MCF 10A (cell line): ENCODE measurements around the gene SCN2A. TPM values are rescaled to one million over a fixed set of nuclear protein-coding genes. Genes with fewer than 3 reads are reported as not detected.
"Not testable (repeated sequence)": the region's sequence is repeated elsewhere in the genome, so short reads cannot be mapped to it uniquely, and the experiment has no call there.

Experiments used
- BruUV-seq: library from RNA; stranded (reverse); fragments of 400-500 nt; replicated peaks from 2 replicates; lab custom pipeline; 2021; lab: Mats Ljungman, UMichigan
- CTCF ChIA-PET: fragments of 300-600 bp; sonication (Branson Sonifier 250); formaldehyde crosslinking; extraction: SDS; loops from one replicate; lab custom pipeline; 2021; ENCODE audit warnings: antibody characterized with exemption, inconsistent platforms; lab: Yijun Ruan, JAX
- POLR2A ChIA-PET: fragments of 300-600, 350-650 bp; sonication (Branson Sonifier 250); formaldehyde crosslinking; extraction: SDS; loops from one replicate; lab custom pipeline; 2020; ENCODE audit warnings: antibody characterized with exemption, inconsistent platforms; lab: Yijun Ruan, JAX
- DNase-seq: peaks from one replicate; pipeline ENCODE4 v3.0.0-alpha.2; 2018; ENCODE audit not compliant: unreplicated experiment
- H3K27ac Mint-ChIP-seq: one replicate; pipeline ENCODE4 v1.8.0; 2022; ENCODE audit warnings: mild to moderate bottlenecking, low read depth, mixed read lengths; ENCODE audit not compliant: unreplicated experiment
- H3K27me3 Mint-ChIP-seq: one replicate; pipeline ENCODE4 v1.8.0; 2022; ENCODE audit warnings: mixed read lengths; ENCODE audit not compliant: insufficient read depth, unreplicated experiment
- H3K36me3 Mint-ChIP-seq: one replicate; pipeline ENCODE4 v1.8.0; 2022; ENCODE audit warnings: mild to moderate bottlenecking, moderate library complexity, mixed read lengths; ENCODE audit not compliant: insufficient read depth, unreplicated experiment
- H3K4me1 Mint-ChIP-seq: one replicate; pipeline ENCODE4 v1.8.0; 2022; ENCODE audit warnings: mixed read lengths; ENCODE audit not compliant: insufficient read depth, unreplicated experiment
- H3K4me3 Mint-ChIP-seq: one replicate; pipeline ENCODE4 v1.8.0; 2022; ENCODE audit warnings: mild to moderate bottlenecking, moderate library complexity, mixed read lengths; ENCODE audit not compliant: unreplicated experiment
- H3K9me3 Mint-ChIP-seq: one replicate; pipeline ENCODE4 v1.8.0; 2022; ENCODE audit warnings: mixed read lengths; ENCODE audit not compliant: unreplicated experiment
- intact Hi-C: fragments of 100-400 bp; cut with micrococcal nuclease; formaldehyde crosslinking; loops from 2 replicates; pipeline ENCODE4 v1.14.1; 2022
- total RNA-seq: library from RNA; stranded (reverse); gene quantifications from 2 replicates; pipeline ENCODE4 v1.2.3, GENCODE V29; 2022
- TF ChIP-seq, protein P1 (sequence below): fragments of 200-600 bp; IDR thresholded peaks from one replicate; pipeline ENCODE4 v1.8.0; 2022; ENCODE audit warnings: antibody characterized with exemption, mild to moderate bottlenecking; ENCODE audit not compliant: unreplicated experiment

The SCN2A gene
- total RNA-seq, 1 experiment from 2014 or later = not detected

DNA sequence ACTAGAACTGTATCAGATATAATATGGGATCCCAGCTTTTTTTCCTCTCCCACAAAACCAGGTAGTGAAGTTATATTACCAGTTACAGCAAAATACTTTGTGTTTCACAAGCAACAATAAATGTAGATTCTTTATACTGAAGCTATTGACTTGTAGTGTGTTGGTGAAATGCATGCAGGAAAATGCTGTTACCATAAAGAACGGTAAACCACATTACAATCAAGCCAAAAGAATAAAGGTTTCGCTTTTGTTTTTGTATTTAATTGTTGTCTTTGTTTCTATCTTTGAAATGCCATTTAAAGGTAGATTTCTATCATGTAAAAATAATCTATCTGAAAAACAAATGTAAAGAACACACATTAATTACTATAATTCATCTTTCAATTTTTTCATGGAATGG lies 152.6 kb downstream of the SCN2A start:
- POLR2A ChIA-PET = no interaction called here
- H3K27ac Mint-ChIP-seq = no peak overlapping the region
- H3K36me3 Mint-ChIP-seq = no peaks in the 10 kb centered on the region
- H3K4me1 Mint-ChIP-seq = no peaks in the 10 kb centered on the region
- H3K9me3 Mint-ChIP-seq = no peaks in the 10 kb centered on the region
- no TSS peak for BruUV-seq
- TF ChIP-seq, protein P1, sequence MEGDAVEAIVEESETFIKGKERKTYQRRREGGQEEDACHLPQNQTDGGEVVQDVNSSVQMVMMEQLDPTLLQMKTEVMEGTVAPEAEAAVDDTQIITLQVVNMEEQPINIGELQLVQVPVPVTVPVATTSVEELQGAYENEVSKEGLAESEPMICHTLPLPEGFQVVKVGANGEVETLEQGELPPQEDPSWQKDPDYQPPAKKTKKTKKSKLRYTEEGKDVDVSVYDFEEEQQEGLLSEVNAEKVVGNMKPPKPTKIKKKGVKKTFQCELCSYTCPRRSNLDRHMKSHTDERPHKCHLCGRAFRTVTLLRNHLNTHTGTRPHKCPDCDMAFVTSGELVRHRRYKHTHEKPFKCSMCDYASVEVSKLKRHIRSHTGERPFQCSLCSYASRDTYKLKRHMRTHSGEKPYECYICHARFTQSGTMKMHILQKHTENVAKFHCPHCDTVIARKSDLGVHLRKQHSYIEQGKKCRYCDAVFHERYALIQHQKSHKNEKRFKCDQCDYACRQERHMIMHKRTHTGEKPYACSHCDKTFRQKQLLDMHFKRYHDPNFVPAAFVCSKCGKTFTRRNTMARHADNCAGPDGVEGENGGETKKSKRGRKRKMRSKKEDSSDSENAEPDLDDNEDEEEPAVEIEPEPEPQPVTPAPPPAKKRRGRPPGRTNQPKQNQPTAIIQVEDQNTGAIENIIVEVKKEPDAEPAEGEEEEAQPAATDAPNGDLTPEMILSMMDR = no peak
- CTCF ChIA-PET = interaction anchor here (1.0 kb wide), 1 partner anchor 9 kb away, joined by 3 read pairs; no protein-coding TSS in a partner anchor
- intact Hi-C loops = no loop called here
- peaks cover 94% of the 10 kb centered on the region for H3K27me3 Mint-ChIP-seq
- no peak overlapping the region for H3K4me3 Mint-ChIP-seq
- DNase-seq = no peak

DNA sequence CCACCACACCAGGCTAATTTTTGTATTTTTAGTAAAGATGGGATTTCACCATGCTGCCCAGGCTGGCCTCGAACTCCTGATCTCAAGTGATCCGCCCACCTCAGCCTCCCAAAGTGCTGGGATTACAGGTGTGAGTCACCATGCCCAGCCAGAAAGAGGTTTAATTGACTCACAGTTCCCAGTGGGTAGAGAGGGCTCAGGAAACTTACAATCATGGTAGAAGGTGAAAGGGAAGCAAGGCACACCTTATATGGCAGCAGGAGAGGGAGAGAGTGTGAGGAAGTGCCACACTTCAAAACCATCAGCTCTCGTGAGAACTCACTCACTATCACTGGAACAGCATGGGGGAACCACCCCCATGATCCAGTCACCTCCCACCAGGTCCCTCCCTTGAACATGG lies 159.4 kb downstream of the SCN2A start:
- DNase-seq, intact Hi-C loops, H3K4me3 Mint-ChIP-seq: not testable (repeated sequence)

DNA sequence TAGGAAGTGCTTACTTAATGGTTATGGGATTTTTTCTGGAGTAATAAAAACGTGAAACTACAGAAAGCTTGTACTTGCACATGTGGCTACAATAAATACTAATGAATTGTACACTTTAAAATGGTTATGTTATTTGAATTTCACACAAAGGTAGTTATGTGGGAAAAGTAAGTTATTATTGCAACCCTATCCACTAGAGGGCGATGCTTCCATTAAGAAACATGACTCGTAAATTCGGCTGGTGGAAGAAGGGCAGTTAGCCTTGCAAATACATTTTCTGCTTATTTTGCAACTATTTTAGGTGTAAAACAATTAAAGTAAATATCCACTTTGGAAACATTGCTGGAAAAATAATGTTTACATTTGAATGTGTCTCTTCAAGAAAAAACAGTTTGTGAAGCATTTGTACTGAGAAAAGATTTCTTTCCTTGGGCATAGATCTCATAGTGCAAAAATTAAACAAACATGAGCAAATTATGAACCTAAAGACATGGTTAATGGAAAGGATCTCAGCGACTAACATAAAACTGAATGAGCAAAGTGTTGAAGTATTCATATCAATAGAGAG lies 162.2 kb downstream of the SCN2A start:
- DNase-seq = peak; percentile 68
- TF ChIP-seq, protein P1 = peak; percentile 61
- no peak overlapping the region for H3K27ac Mint-ChIP-seq
- POLR2A ChIA-PET = no interaction called here
- H3K27me3 Mint-ChIP-seq = peaks cover 78% of the 10 kb centered on the region
- intact Hi-C loops = loop anchor here (1.0 to 10.0 kb wide), 4 partner anchors 297 to 551 kb away; partner anchors contain the start of gene TTC21B
- no peaks in the 10 kb centered on the region for H3K9me3 Mint-ChIP-seq
- CTCF ChIA-PET = interaction anchor here (0.5 to 5.9 kb wide), 20 partner anchors 9 to 663 kb away, joined by 3 to 60 read pairs (median 4); no protein-coding TSS in a partner anchor
- no peak overlapping the region for H3K4me3 Mint-ChIP-seq
- no peaks in the 10 kb centered on the region for H3K4me1 Mint-ChIP-seq
- no TSS peak for BruUV-seq
- no peaks in the 10 kb centered on the region for H3K36me3 Mint-ChIP-seq

More for the DNA sequence above, 159.4 kb downstream of the SCN2A start:
- POLR2A ChIA-PET, BruUV-seq, H3K4me1 Mint-ChIP-seq, H3K9me3 Mint-ChIP-seq, H3K27ac Mint-ChIP-seq, H3K36me3 Mint-ChIP-seq: not testable (repeated sequence)
- CTCF ChIA-PET = interaction anchor here (0.6 kb wide), 1 partner anchor 299 kb away, joined by 3 read pairs; no protein-coding TSS in a partner anchor
- peaks cover 79% of the 10 kb centered on the region for H3K27me3 Mint-ChIP-seq

DNA sequence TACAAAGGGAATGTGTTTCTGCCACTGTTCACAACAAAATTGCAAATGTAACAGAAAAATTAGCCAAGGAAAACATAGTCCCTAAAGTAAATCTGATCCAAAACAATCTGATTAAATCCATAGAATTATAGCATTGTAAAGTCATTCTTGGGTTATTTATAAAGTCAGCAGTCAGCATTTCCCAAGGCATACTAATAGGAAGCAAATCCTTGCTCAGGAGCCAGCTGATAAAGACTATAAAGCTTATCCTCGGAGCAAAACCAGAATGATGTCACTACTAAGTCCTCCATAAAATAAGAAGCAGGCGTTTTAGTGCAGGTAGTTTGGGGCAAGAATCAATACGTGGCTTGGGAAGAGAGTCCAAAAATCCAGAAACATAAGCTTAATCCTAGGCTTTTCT lies 162.9 kb downstream of the SCN2A start:
- H3K9me3 Mint-ChIP-seq = no peaks in the 10 kb centered on the region
- CTCF ChIA-PET = interaction anchor here (0.6 to 5.9 kb wide), 17 partner anchors 8 to 498 kb away, joined by 3 to 60 read pairs (median 4); partner anchors contain the start of gene CSRNP3
- POLR2A ChIA-PET = no interaction called here
- TF ChIP-seq, protein P1 = no peak
- peaks cover 76% of the 10 kb centered on the region for H3K27me3 Mint-ChIP-seq
- H3K4me3 Mint-ChIP-seq = no peak overlapping the region
- H3K36me3 Mint-ChIP-seq = no peaks in the 10 kb centered on the region
- BruUV-seq = no TSS peak
- H3K4me1 Mint-ChIP-seq = no peaks in the 10 kb centered on the region
- intact Hi-C loops = loop anchor here (5.0 to 10.0 kb wide), 2 partner anchors 373 to 550 kb away; partner anchors contain the start of gene TTC21B
- no peak overlapping the region for H3K27ac Mint-ChIP-seq
- DNase-seq = no peak
